Measurements from ENCODE around the gene WIPF1.

WIPF1 gene

GRCh38 chr2:174585657-174586252, 11.8 kb downstream of the WIPF1 start:
- no peak for DNase-seq (ENCODE audit: low read depth)
- TF ChIP-seq CTCF (IDR thresholded peaks at IDR 0.05; ENCODE audit: control insufficient read depth, insufficient read depth, low read depth, low read length, missing control alignments): no peak
- no peak overlapping the region for H3K4me3 ChIP-seq (ENCODE audit: control insufficient read depth, low read depth, low read length)

GRCh38 chr2:174585146-174585545, 12.5 kb downstream of the WIPF1 start:
- no peak for TF ChIP-seq CTCF (IDR thresholded peaks at IDR 0.05; ENCODE audit: control insufficient read depth, insufficient read depth, low read depth, low read length, missing control alignments)
- no peak overlapping the region for H3K4me3 ChIP-seq (ENCODE audit: control insufficient read depth, low read depth, low read length)
- no peak for DNase-seq (ENCODE audit: low read depth)

- H3K4me3 ChIP-seq (ENCODE audit: control insufficient read depth, low read depth, low read length): no peak overlapping the region
- no peak for DNase-seq (ENCODE audit: low read depth)
- no peak for TF ChIP-seq CTCF (IDR thresholded peaks at IDR 0.05; ENCODE audit: control insufficient read depth, insufficient read depth, low read depth, low read length, missing control alignments)
Observed at GRCh38 chr2:174581491-174581890, 16.1 kb downstream of the WIPF1 start.

GRCh38 chr2:174580951-174581350, 16.7 kb downstream of the WIPF1 start:
- TF ChIP-seq CTCF (IDR thresholded peaks at IDR 0.05; ENCODE audit: control insufficient read depth, insufficient read depth, low read depth, low read length, missing control alignments): no peak
- DNase-seq (ENCODE audit: low read depth): no peak
- no peak overlapping the region for H3K4me3 ChIP-seq (ENCODE audit: control insufficient read depth, low read depth, low read length)

- H3K4me3 ChIP-seq (ENCODE audit: control insufficient read depth, low read depth, low read length): no peak overlapping the region
- DNase-seq (ENCODE audit: low read depth): no peak
Observed at GRCh38 chr2:174577967-174578589, 19.5 kb downstream of the WIPF1 start.

GRCh38 chr2:174575124-174575776, 22.4 kb downstream of the WIPF1 start:
- no peak overlapping the region for H3K4me3 ChIP-seq (ENCODE audit: control insufficient read depth, low read depth, low read length)
- DNase-seq (ENCODE audit: low read depth): no peak
- no peak for TF ChIP-seq CTCF (IDR thresholded peaks at IDR 0.05; ENCODE audit: control insufficient read depth, insufficient read depth, low read depth, low read length, missing control alignments)

More at GRCh38 chr2:174577967-174578589, 19.5 kb downstream of the WIPF1 start:
- peak; percentile 89 for TF ChIP-seq CTCF (IDR thresholded peaks at IDR 0.05; ENCODE audit: control insufficient read depth, insufficient read depth, low read depth, low read length, missing control alignments)

Data from AG09309 (cell line).